ENCODE measurements around the gene RBFOX2. TPM values are rescaled to one million over a fixed set of nuclear protein-coding genes. Genes with fewer than 3 reads are reported as not detected.

Gene RBFOX2
- total and polyA plus RNA-seq, 4 donors, result 14.2 to 53.6 (median 25.6) TPM

DNA sequence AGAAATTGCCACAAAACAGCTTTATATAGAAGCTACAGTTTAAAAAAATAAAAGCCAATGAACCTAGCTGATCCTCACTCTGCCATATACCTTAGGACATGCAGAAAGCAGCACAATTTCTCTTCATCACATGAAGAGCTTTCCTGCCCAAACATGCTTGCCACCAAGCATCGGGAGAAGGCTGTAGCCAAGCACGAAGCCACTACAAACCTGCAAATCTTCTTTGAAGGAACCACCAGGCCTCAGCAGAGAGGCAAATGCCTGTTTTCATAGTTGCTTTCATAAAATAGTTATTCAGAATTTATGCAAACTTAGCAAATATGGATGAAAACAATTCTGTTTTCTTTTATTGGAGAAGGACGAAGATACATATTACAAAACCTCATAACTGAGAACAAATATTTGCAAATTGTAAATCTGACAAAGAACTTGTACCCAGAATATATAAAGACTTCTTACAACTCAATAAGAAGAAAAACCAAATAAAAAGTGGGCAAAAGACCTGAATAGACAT, 100.3 kb downstream of the RBFOX2 start:
- H3K27me3 ChIP-seq (ENCODE audit: control insufficient read depth in 4 of 4, insufficient read depth in 4 of 4, low read length in 3 of 4), result no peaks in the 10 kb centered on the region
- 71% methylated on average over 3 of the region's 3 CpGs for whole genome bisulfite sequencing
- H3K4me3 ChIP-seq (ENCODE audit: low read depth in 1 of 3, low read length in 3 of 3), result no peak overlapping the region
- no peak overlapping the region for H3K9ac ChIP-seq (ENCODE audit: low read depth in 1 of 2, low read length in 2 of 2)
- no peak overlapping the region for H3K27ac ChIP-seq (ENCODE audit: low read depth in 1 of 2, low read length in 2 of 2)
- peaks cover 0 to 14% (median 9%) of the 10 kb centered on the region in 4 donors for H3K4me1 ChIP-seq (ENCODE audit: control insufficient read depth in 4 of 4, insufficient read depth in 4 of 4, low read length in 3 of 4)
- DNase-seq (ENCODE audit: low spot score), result no peak
- H3K9me3 ChIP-seq (ENCODE audit: control insufficient read depth in 4 of 4, low read length in 3 of 4), result no peaks in the 10 kb centered on the region
- no peaks in the 10 kb centered on the region for H3K36me3 ChIP-seq (ENCODE audit: control insufficient read depth in 4 of 4, insufficient read depth in 3 of 4, low read depth in 1 of 4, low read length in 3 of 4)
- TF ChIP-seq NR2F2 (IDR thresholded peaks at IDR 0.05) (no peak), YY1 (IDR thresholded peaks at IDR 0.05) (no peak), FOXA1 (IDR thresholded peaks at IDR 0.05) (no peak), GABPA (IDR thresholded peaks at IDR 0.05 in 1 of 2, conservative IDR thresholded peaks at IDR 0.05 in 1 of 2) (no peak), HNF4A (conservative IDR thresholded peaks at IDR 0.05) (no peak), SP1 (IDR thresholded peaks at IDR 0.05) (no peak), FOXA2 (IDR thresholded peaks at IDR 0.05) (no peak), EGR1 (IDR thresholded peaks at IDR 0.05; ENCODE audit: low read depth in 2 of 2) (no peak), RXRA (IDR thresholded peaks at IDR 0.05) (no peak), RAD21 (IDR thresholded peaks at IDR 0.05) (no peak), HNF4G (IDR thresholded peaks at IDR 0.05) (no peak), JUND (IDR thresholded peaks at IDR 0.05) (no peak), TAF1 (conservative IDR thresholded peaks at IDR 0.05) (no peak)
- TF ChIP-seq, protein P1, sequence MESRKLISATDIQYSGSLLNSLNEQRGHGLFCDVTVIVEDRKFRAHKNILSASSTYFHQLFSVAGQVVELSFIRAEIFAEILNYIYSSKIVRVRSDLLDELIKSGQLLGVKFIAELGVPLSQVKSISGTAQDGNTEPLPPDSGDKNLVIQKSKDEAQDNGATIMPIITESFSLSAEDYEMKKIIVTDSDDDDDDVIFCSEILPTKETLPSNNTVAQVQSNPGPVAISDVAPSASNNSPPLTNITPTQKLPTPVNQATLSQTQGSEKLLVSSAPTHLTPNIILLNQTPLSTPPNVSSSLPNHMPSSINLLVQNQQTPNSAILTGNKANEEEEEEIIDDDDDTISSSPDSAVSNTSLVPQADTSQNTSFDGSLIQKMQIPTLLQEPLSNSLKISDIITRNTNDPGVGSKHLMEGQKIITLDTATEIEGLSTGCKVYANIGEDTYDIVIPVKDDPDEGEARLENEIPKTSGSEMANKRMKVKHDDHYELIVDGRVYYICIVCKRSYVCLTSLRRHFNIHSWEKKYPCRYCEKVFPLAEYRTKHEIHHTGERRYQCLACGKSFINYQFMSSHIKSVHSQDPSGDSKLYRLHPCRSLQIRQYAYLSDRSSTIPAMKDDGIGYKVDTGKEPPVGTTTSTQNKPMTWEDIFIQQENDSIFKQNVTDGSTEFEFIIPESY (IDR thresholded peaks at IDR 0.05), result no peak
- TF ChIP-seq, protein P2, sequence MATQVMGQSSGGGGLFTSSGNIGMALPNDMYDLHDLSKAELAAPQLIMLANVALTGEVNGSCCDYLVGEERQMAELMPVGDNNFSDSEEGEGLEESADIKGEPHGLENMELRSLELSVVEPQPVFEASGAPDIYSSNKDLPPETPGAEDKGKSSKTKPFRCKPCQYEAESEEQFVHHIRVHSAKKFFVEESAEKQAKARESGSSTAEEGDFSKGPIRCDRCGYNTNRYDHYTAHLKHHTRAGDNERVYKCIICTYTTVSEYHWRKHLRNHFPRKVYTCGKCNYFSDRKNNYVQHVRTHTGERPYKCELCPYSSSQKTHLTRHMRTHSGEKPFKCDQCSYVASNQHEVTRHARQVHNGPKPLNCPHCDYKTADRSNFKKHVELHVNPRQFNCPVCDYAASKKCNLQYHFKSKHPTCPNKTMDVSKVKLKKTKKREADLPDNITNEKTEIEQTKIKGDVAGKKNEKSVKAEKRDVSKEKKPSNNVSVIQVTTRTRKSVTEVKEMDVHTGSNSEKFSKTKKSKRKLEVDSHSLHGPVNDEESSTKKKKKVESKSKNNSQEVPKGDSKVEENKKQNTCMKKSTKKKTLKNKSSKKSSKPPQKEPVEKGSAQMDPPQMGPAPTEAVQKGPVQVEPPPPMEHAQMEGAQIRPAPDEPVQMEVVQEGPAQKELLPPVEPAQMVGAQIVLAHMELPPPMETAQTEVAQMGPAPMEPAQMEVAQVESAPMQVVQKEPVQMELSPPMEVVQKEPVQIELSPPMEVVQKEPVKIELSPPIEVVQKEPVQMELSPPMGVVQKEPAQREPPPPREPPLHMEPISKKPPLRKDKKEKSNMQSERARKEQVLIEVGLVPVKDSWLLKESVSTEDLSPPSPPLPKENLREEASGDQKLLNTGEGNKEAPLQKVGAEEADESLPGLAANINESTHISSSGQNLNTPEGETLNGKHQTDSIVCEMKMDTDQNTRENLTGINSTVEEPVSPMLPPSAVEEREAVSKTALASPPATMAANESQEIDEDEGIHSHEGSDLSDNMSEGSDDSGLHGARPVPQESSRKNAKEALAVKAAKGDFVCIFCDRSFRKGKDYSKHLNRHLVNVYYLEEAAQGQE (IDR thresholded peaks at IDR 0.05), result no peak
- TF ChIP-seq, protein P3, sequence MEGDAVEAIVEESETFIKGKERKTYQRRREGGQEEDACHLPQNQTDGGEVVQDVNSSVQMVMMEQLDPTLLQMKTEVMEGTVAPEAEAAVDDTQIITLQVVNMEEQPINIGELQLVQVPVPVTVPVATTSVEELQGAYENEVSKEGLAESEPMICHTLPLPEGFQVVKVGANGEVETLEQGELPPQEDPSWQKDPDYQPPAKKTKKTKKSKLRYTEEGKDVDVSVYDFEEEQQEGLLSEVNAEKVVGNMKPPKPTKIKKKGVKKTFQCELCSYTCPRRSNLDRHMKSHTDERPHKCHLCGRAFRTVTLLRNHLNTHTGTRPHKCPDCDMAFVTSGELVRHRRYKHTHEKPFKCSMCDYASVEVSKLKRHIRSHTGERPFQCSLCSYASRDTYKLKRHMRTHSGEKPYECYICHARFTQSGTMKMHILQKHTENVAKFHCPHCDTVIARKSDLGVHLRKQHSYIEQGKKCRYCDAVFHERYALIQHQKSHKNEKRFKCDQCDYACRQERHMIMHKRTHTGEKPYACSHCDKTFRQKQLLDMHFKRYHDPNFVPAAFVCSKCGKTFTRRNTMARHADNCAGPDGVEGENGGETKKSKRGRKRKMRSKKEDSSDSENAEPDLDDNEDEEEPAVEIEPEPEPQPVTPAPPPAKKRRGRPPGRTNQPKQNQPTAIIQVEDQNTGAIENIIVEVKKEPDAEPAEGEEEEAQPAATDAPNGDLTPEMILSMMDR (IDR thresholded peaks at IDR 0.05; ENCODE audit: low read depth, low read length, missing input control), result no peak
- TF ChIP-seq, protein P4, sequence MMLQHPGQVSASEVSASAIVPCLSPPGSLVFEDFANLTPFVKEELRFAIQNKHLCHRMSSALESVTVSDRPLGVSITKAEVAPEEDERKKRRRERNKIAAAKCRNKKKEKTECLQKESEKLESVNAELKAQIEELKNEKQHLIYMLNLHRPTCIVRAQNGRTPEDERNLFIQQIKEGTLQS (IDR thresholded peaks at IDR 0.05), result no peak
- TF ChIP-seq, protein P5, sequence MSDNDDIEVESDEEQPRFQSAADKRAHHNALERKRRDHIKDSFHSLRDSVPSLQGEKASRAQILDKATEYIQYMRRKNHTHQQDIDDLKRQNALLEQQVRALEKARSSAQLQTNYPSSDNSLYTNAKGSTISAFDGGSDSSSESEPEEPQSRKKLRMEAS (IDR thresholded peaks at IDR 0.05), result no peak
